Brain microvascular endothelial cell (primary cell): Measurements from ENCODE around the gene KIF5C.

Experiments used
- DNase-seq: peaks from one replicate; pipeline ENCODE4 v3.0.0-alpha.2; 2020
- H3K27ac ChIP-seq: fragments of 250-450 bp; sonication (Bioruptor Pico); 2 replicates; pipeline ENCODE4 v1.5.1; 2020; ENCODE audit warnings: mild to moderate bottlenecking, moderate library complexity
- H3K27me3 ChIP-seq: fragments of 250-450 bp; sonication (Bioruptor Pico); replicated peaks from 2 replicates; pipeline ENCODE4 v1.5.1; 2020; ENCODE audit warnings: mild to moderate bottlenecking
- H3K36me3 ChIP-seq: fragments of 250-450 bp; sonication (Bioruptor Pico); replicated peaks from 2 replicates; pipeline ENCODE4 v1.5.1; 2020; ENCODE audit warnings: mild to moderate bottlenecking
- H3K4me3 ChIP-seq: 2 replicates; pipeline ENCODE4 v1.5.1; 2011; ENCODE audit warnings: low read depth, mild to moderate bottlenecking, control low read depth, low read length, moderate library complexity
- CTCF ChIP-seq: IDR thresholded peaks from 2 replicates; pipeline ENCODE4 v1.5.1; 2011; ENCODE audit warnings: low read depth, mild to moderate bottlenecking, moderate library complexity, low read length, control low read depth, inconsistent platforms; ENCODE audit errors: missing control alignments
- in situ Hi-C: cut with HindIII; loops from 2 replicates; pipeline ENCODE4 v1.10.0; 2017; ENCODE audit warnings: low sequenced_read_pairs, low pct_ligation_motif_present

KIF5C gene

GRCh38 chr2:149056541-149057255 is 181.7 kb downstream of the KIF5C start:
- Histone ChIP-seq H3K27me3 (no peaks in the 10 kb centered on the region), H3K27ac (no peak overlapping the region), H3K36me3 (no peaks in the 10 kb centered on the region), H3K4me3 (no peak overlapping the region)
- DNase-seq: no peak
- TF ChIP-seq CTCF: no peak
- in situ Hi-C loops: no loop called here

GRCh38 chr2:149057401-149057800 is 182.4 kb downstream of the KIF5C start:
- in situ Hi-C loops: no loop called here
- Histone ChIP-seq H3K27ac (no peak overlapping the region), H3K36me3 (no peaks in the 10 kb centered on the region), H3K4me3 (no peak overlapping the region), H3K27me3 (no peaks in the 10 kb centered on the region)
- no peak for TF ChIP-seq CTCF
- DNase-seq: no peak

- H3K4me3 ChIP-seq: no peak overlapping the region
- no peak overlapping the region for H3K27ac ChIP-seq
- H3K36me3 ChIP-seq: no peaks in the 10 kb centered on the region
- TF ChIP-seq CTCF: no peak
- no peaks in the 10 kb centered on the region for H3K27me3 ChIP-seq
- DNase-seq: no peak
- in situ Hi-C loops: no loop called here
These were observed 183.9 kb downstream of the KIF5C start for GRCh38 chr2:149058936-149059335.

GRCh38 chr2:149059822-149060221 is 184.8 kb downstream of the KIF5C start:
- no peak for TF ChIP-seq CTCF
- no peaks in the 10 kb centered on the region for H3K27me3 ChIP-seq
- in situ Hi-C loops: no loop called here
- no peak for DNase-seq
- no peak overlapping the region for H3K4me3 ChIP-seq
- no peak overlapping the region for H3K27ac ChIP-seq
- H3K36me3 ChIP-seq: no peaks in the 10 kb centered on the region

- in situ Hi-C loops: no loop called here
- Histone ChIP-seq H3K27ac (no peak overlapping the region), H3K36me3 (no peaks in the 10 kb centered on the region), H3K4me3 (no peak overlapping the region), H3K27me3 (no peaks in the 10 kb centered on the region)
- no peak for DNase-seq
- TF ChIP-seq CTCF: no peak
These were observed 186.2 kb downstream of the KIF5C start for GRCh38 chr2:149061133-149061745.
